HL-60 (cell line): ENCODE results near the gene GMDS.

Source experiments
- DNase-seq, 2 experiments: peaks; one replicate each; pipeline ENCODE4 v3.0.0-alpha.2; 2010 to 2020; ENCODE audit warnings: low read depth in 1 of 2, low spot score in 1 of 2
- H3K27ac ChIP-seq: fragments of 250-450 bp; sonication (Bioruptor Pico); replicated peaks from 2 replicates; pipeline ENCODE4 v1.5.1; 2020; ENCODE audit warnings: mild to moderate bottlenecking, moderate library complexity
- H3K27me3 ChIP-seq: fragments of 250-450 bp; sonication (Bioruptor Pico); 2 replicates; pipeline ENCODE4 v1.5.1; 2021; ENCODE audit warnings: mild to moderate bottlenecking, moderate library complexity; ENCODE audit not compliant: insufficient read depth, poor library complexity, severe bottlenecking
- H3K4me3 ChIP-seq: replicated peaks from 2 replicates; pipeline ENCODE4 v1.5.1; 2011; ENCODE audit warnings: mild to moderate bottlenecking, control low read depth, low read length; ENCODE audit not compliant: insufficient read depth
- CTCF ChIP-seq: IDR thresholded peaks from one replicate; pipeline ENCODE4 v1.5.1; 2011; ENCODE audit warnings: low read length, control low read depth, inconsistent platforms; ENCODE audit not compliant: insufficient read depth
- GABPA ChIP-seq: IDR thresholded peaks from 2 replicates; pipeline ENCODE4 v1.6.1; 2012; ENCODE audit warnings: low read depth
- POLR2AphosphoS5 ChIP-seq: IDR thresholded peaks from 2 replicates; pipeline ENCODE4 v1.6.1; 2012; ENCODE audit warnings: low read depth
- REST ChIP-seq: IDR thresholded peaks from 2 replicates; pipeline ENCODE4 v1.6.1; 2012; ENCODE audit warnings: low read depth; ENCODE audit not compliant: insufficient replicate concordance
- SPI1 ChIP-seq: IDR thresholded peaks from 2 replicates; pipeline ENCODE4 v1.6.1; 2012; ENCODE audit warnings: low read depth, mild to moderate bottlenecking, borderline replicate concordance

The GMDS gene

GRCh38 chr6:2110504-2110903, 134.9 kb downstream of the GMDS start:
- no peak overlapping the region for H3K4me3 ChIP-seq
- no peak for DNase-seq
- H3K27me3 ChIP-seq = no peaks in the 10 kb centered on the region
- TF ChIP-seq POLR2AphosphoS5 = no peak
- TF ChIP-seq CTCF = no peak
- no peak for TF ChIP-seq GABPA
- no peak for TF ChIP-seq REST
- no peak for TF ChIP-seq SPI1
- H3K27ac ChIP-seq = no peak overlapping the region

- Histone ChIP-seq H3K4me3 (no peak overlapping the region), H3K27me3 (no peaks in the 10 kb centered on the region), H3K27ac (no peak overlapping the region)
- TF ChIP-seq REST (no peak), POLR2AphosphoS5 (no peak), GABPA (no peak), SPI1 (no peak), CTCF (no peak)
- no peak for DNase-seq
Observed at GRCh38 chr6:2109796-2110195, 135.6 kb downstream of the GMDS start.

- Histone ChIP-seq H3K27me3 (no peaks in the 10 kb centered on the region), H3K4me3 (no peak overlapping the region), H3K27ac (no peak overlapping the region)
- TF ChIP-seq POLR2AphosphoS5 (no peak), GABPA (no peak), CTCF (no peak), REST (no peak), SPI1 (no peak)
- no peak for DNase-seq
Observed at GRCh38 chr6:2108700-2109306, 136.6 kb downstream of the GMDS start.
